ENCODE results near the gene PRDM11.
A peak's percentile ranks its signal among the peaks of the same experiment; 100 is the strongest.

PRDM11 gene

DNA sequence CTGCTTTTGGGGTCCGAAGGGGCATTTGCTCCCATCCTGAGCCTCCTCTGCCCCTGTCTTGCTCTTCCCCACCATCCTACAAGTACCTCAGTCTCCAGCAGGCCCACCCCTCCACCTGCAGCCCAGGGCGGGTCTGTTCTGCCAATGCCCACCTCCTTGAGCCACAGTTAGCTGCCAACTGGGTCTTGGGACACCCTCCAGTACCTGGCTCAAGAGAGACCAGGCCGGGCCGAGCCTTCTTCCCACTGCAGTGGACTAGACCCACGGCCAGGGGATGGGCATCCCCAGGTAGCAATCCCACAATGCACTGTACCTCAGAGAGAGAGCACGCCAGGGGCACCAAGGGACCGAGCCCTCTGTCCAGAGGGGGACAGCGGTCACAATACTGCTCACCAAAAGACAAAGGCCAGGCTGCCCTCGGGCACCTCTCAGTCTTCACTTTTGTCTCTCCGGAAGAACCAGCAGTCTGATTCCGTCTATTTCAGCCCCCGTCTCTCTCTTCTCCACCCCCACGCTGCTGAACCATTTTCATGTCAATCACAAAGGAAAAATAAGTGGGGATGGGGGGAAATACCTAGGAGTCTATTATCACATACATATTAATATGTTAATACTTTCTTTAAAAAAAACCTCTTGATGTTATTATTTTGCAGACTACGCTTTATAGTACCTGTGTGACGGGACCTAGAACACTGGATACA lies 88.0 kb downstream of the PRDM11 start:
- Histone ChIP-seq H3K23ac (ENCODE audit: low read length in 2 of 2) (no peak overlapping the region), H3K27me3 (ENCODE audit: control insufficient read depth in 1 of 2, insufficient read depth in 1 of 2, low read length in 2 of 2) (peaks cover 28 to 34% of the 10 kb centered on the region in 2 experiments), H2AK5ac (ENCODE audit: low read length, severe bottlenecking) (no peak overlapping the region), H2BK15ac (ENCODE audit: low read depth, poor library complexity, severe bottlenecking) (no peak overlapping the region), H3K4me2 (ENCODE audit: low read length, poor library complexity, severe bottlenecking) (no peak overlapping the region), H3K79me1 (replicated peaks; ENCODE audit: low read length, poor library complexity, severe bottlenecking) (no peaks in the 10 kb centered on the region), H2BK12ac (ENCODE audit: low read length in 2 of 2) (no peak overlapping the region), H3K9me3 (ENCODE audit: control insufficient read depth, low read length) (no peaks in the 10 kb centered on the region), H3K14ac (ENCODE audit: low read length in 2 of 2) (no peak overlapping the region), H2AFZ (ENCODE audit: low read depth, low read length) (no peak overlapping the region), H3K9ac (ENCODE audit: low read length) (no peak overlapping the region), H2BK5ac (ENCODE audit: low read depth, low read length, poor library complexity, severe bottlenecking) (no peak overlapping the region), H3K27ac (ENCODE audit: low read length, poor library complexity, severe bottlenecking) (no peak overlapping the region), H3K4me3 (ENCODE audit: insufficient read depth in 1 of 2, low read depth in 1 of 2, low read length in 2 of 2) (no peak overlapping the region), H3K18ac (ENCODE audit: low read depth in 1 of 2, low read length in 2 of 2) (no peak overlapping the region), H4K91ac (ENCODE audit: low read length) (no peak overlapping the region), H3K4me1 (ENCODE audit: control insufficient read depth, insufficient read depth, low read depth, low read length) (peaks cover 5% of the 10 kb centered on the region), H2BK120ac (ENCODE audit: low read depth, low read length) (no peak overlapping the region), H3K4ac (ENCODE audit: low read depth in 1 of 2, low read length in 2 of 2) (no peak overlapping the region), H4K8ac (ENCODE audit: low read length) (no peak overlapping the region), H3K36me3 (ENCODE audit: control insufficient read depth in 1 of 2, insufficient read depth in 2 of 2, low read depth in 1 of 2, low read length in 2 of 2) (no peaks in the 10 kb centered on the region)
- no peak for DNase-seq
- WGBS = 90% methylated on average over 8 of the region's 15 CpGs

DNA sequence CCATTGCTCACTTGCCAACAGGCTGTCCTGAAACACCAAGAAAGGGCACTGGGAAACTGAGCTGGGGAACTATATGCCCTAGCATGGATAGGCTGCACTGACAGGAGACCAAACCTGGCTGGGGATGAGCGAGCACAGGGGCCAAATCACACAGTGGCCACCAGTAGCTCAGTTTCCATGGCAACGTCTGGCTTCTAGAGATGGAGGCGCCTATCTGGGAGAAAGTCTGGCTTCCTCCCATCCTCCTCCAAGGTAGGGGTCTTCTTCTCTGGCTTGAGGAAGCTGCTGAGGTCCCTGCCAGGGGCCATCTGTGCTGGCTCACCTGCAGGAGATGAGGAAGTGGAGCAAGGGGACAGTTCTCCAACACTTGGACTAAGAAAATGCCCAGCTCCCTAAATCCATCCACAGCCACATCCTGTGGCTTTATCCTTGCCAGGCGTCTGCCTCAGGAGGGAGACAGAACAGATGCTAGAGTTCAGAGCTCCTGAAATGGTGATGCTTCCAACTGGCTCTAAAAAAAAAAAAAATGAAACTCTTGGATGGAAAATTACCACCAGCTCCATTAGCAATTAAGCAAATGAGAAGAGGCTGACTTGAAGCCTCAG lies 91.4 kb downstream of the PRDM11 start:
- no peak overlapping the region for H2BK12ac ChIP-seq (ENCODE audit: low read length in 2 of 2)

DNA sequence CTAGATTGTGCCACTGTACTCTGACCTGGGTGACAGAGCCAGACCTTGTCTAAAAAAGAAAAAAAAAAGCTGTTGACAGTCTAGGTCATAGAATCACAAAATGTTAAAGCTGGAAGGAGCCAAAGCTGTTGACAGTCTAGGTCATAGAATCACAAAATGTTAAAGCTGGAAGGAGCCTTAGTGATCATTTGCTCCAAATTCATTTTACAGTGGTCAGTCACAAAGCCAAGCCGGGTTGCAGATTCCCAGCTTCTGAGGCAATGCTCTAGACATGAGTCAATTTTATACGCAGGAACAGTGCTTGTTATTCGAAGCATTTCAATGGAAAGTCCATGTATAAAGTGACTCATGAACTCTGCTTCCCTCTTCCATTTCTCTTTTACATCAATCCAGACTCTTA lies 92.3 kb downstream of the PRDM11 start:
- no peak overlapping the region for H3K4me2 ChIP-seq (ENCODE audit: low read length, poor library complexity, severe bottlenecking)
- H3K79me1 ChIP-seq (replicated peaks; ENCODE audit: low read length, poor library complexity, severe bottlenecking) = no peaks in the 10 kb centered on the region
- no peak overlapping the region for H3K14ac ChIP-seq (ENCODE audit: low read length in 2 of 2)
- H2AK5ac ChIP-seq (ENCODE audit: low read length, severe bottlenecking) = no peak overlapping the region
- DNase-seq = peak; percentile 48
- no peak overlapping the region for H4K8ac ChIP-seq (ENCODE audit: low read length)
- 45% methylated on average over 2 of the region's 3 CpGs for WGBS
- H2BK12ac ChIP-seq (ENCODE audit: low read length in 2 of 2) = no peak overlapping the region
- no peak overlapping the region for H3K4me3 ChIP-seq (ENCODE audit: insufficient read depth in 1 of 2, low read depth in 1 of 2, low read length in 2 of 2)
- no peaks in the 10 kb centered on the region for H3K9me3 ChIP-seq (ENCODE audit: control insufficient read depth, low read length)
- H3K4me1 ChIP-seq (ENCODE audit: control insufficient read depth, insufficient read depth, low read depth, low read length) = no peaks in the 10 kb centered on the region
- no peaks in the 10 kb centered on the region for H3K36me3 ChIP-seq (ENCODE audit: control insufficient read depth in 1 of 2, insufficient read depth in 2 of 2, low read depth in 1 of 2, low read length in 2 of 2)
- H3K27me3 ChIP-seq (ENCODE audit: control insufficient read depth in 1 of 2, insufficient read depth in 1 of 2, low read length in 2 of 2) = peaks cover 28 to 44% of the 10 kb centered on the region in 2 experiments
- H3K9ac ChIP-seq (ENCODE audit: low read length) = no peak overlapping the region
- no peak overlapping the region for H2BK120ac ChIP-seq (ENCODE audit: low read depth, low read length)
- no peak overlapping the region for H4K91ac ChIP-seq (ENCODE audit: low read length)
- no peak overlapping the region for H2BK5ac ChIP-seq (ENCODE audit: low read depth, low read length, poor library complexity, severe bottlenecking)
- no peak overlapping the region for H2AFZ ChIP-seq (ENCODE audit: low read depth, low read length)
- no peak overlapping the region for H2BK15ac ChIP-seq (ENCODE audit: low read depth, poor library complexity, severe bottlenecking)
- no peak overlapping the region for H3K18ac ChIP-seq (ENCODE audit: low read depth in 1 of 2, low read length in 2 of 2)
- H3K23ac ChIP-seq (ENCODE audit: low read length in 2 of 2) = no peak overlapping the region
- H3K27ac ChIP-seq (ENCODE audit: low read length, poor library complexity, severe bottlenecking) = no peak overlapping the region
- no peak overlapping the region for H3K4ac ChIP-seq (ENCODE audit: low read depth in 1 of 2, low read length in 2 of 2)

More for the DNA sequence above, 91.4 kb downstream of the PRDM11 start:
- no peak overlapping the region for H2BK5ac ChIP-seq (ENCODE audit: low read depth, low read length, poor library complexity, severe bottlenecking)
- no peak overlapping the region for H2BK15ac ChIP-seq (ENCODE audit: low read depth, poor library complexity, severe bottlenecking)
- no peak overlapping the region for H3K9ac ChIP-seq (ENCODE audit: low read length)
- no peak overlapping the region for H2AFZ ChIP-seq (ENCODE audit: low read depth, low read length)
- H3K27ac ChIP-seq (ENCODE audit: low read length, poor library complexity, severe bottlenecking) = no peak overlapping the region
- no peak overlapping the region for H4K8ac ChIP-seq (ENCODE audit: low read length)
- H3K18ac ChIP-seq (ENCODE audit: low read depth in 1 of 2, low read length in 2 of 2) = no peak overlapping the region
- no peak overlapping the region for H3K4me2 ChIP-seq (ENCODE audit: low read length, poor library complexity, severe bottlenecking)
- no peak overlapping the region for H2AK5ac ChIP-seq (ENCODE audit: low read length, severe bottlenecking)
- no peaks in the 10 kb centered on the region for H3K9me3 ChIP-seq (ENCODE audit: control insufficient read depth, low read length)
- WGBS = 43% methylated on average over 2 of the region's 4 CpGs
- H2BK120ac ChIP-seq (ENCODE audit: low read depth, low read length) = no peak overlapping the region
- H3K4me1 ChIP-seq (ENCODE audit: control insufficient read depth, insufficient read depth, low read depth, low read length) = peaks cover 5% of the 10 kb centered on the region
- DNase-seq = no peak
- peaks cover 28 to 42% of the 10 kb centered on the region in 2 experiments for H3K27me3 ChIP-seq (ENCODE audit: control insufficient read depth in 1 of 2, insufficient read depth in 1 of 2, low read length in 2 of 2)
- H3K4ac ChIP-seq (ENCODE audit: low read depth in 1 of 2, low read length in 2 of 2) = no peak overlapping the region
- H3K4me3 ChIP-seq (ENCODE audit: insufficient read depth in 1 of 2, low read depth in 1 of 2, low read length in 2 of 2) = no peak overlapping the region
- no peak overlapping the region for H4K91ac ChIP-seq (ENCODE audit: low read length)
- H3K14ac ChIP-seq (ENCODE audit: low read length in 2 of 2) = no peak overlapping the region
- no peaks in the 10 kb centered on the region for H3K36me3 ChIP-seq (ENCODE audit: control insufficient read depth in 1 of 2, insufficient read depth in 2 of 2, low read depth in 1 of 2, low read length in 2 of 2)
- H3K79me1 ChIP-seq (replicated peaks; ENCODE audit: low read length, poor library complexity, severe bottlenecking) = no peaks in the 10 kb centered on the region
- no peak overlapping the region for H3K23ac ChIP-seq (ENCODE audit: low read length in 2 of 2)

DNA sequence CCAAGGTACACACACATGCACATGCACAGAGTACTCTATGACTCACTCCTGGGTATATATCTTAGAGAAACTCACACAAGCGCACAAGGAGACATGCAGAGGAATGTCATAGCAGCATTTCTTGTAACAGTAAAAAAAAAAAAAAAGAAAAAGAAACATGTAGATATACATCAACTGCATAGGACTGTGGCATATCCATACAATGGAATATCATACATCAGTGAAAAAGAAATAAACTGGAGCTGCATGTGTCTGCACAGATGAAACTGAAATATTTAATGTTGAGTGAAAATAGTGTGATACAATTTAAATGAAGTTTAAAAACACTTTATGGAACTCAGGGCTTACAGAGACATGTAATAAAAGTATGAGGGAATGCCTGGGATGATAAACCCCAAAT lies 93.3 kb downstream of the PRDM11 start:
- no peak overlapping the region for H3K4me3 ChIP-seq (ENCODE audit: insufficient read depth in 1 of 2, low read depth in 1 of 2, low read length in 2 of 2)
- no peak overlapping the region for H2BK120ac ChIP-seq (ENCODE audit: low read depth, low read length)
- no peak overlapping the region for H2BK15ac ChIP-seq (ENCODE audit: low read depth, poor library complexity, severe bottlenecking)
- no peak overlapping the region for H3K27ac ChIP-seq (ENCODE audit: low read length, poor library complexity, severe bottlenecking)
- H3K79me1 ChIP-seq (replicated peaks; ENCODE audit: low read length, poor library complexity, severe bottlenecking) = no peaks in the 10 kb centered on the region
- H3K4me2 ChIP-seq (ENCODE audit: low read length, poor library complexity, severe bottlenecking) = no peak overlapping the region
- no peaks in the 10 kb centered on the region for H3K4me1 ChIP-seq (ENCODE audit: control insufficient read depth, insufficient read depth, low read depth, low read length)
- H2AK5ac ChIP-seq (ENCODE audit: low read length, severe bottlenecking) = no peak overlapping the region
- no peak overlapping the region for H4K8ac ChIP-seq (ENCODE audit: low read length)
- no peak for DNase-seq
- no peaks in the 10 kb centered on the region for H3K36me3 ChIP-seq (ENCODE audit: control insufficient read depth in 1 of 2, insufficient read depth in 2 of 2, low read depth in 1 of 2, low read length in 2 of 2)
- no peak overlapping the region for H3K14ac ChIP-seq (ENCODE audit: low read length in 2 of 2)
- H2BK5ac ChIP-seq (ENCODE audit: low read depth, low read length, poor library complexity, severe bottlenecking) = no peak overlapping the region
- no peak overlapping the region for H3K23ac ChIP-seq (ENCODE audit: low read length in 2 of 2)
- H3K27me3 ChIP-seq (ENCODE audit: control insufficient read depth in 1 of 2, insufficient read depth in 1 of 2, low read length in 2 of 2) = peaks cover 33 to 55% of the 10 kb centered on the region in 2 experiments
- no peak overlapping the region for H4K91ac ChIP-seq (ENCODE audit: low read length)
- 100% methylated on average over 1 of the region's 1 CpG for WGBS
- H2BK12ac ChIP-seq (ENCODE audit: low read length in 2 of 2) = no peak overlapping the region
- H2AFZ ChIP-seq (ENCODE audit: low read depth, low read length) = no peak overlapping the region
- H3K18ac ChIP-seq (ENCODE audit: low read depth in 1 of 2, low read length in 2 of 2) = no peak overlapping the region
- H3K4ac ChIP-seq (ENCODE audit: low read depth in 1 of 2, low read length in 2 of 2) = no peak overlapping the region
- H3K9ac ChIP-seq (ENCODE audit: low read length) = no peak overlapping the region
- no peaks in the 10 kb centered on the region for H3K9me3 ChIP-seq (ENCODE audit: control insufficient read depth, low read length)
